Loucy (cell line): ENCODE measurements around the gene CELF2.

Experiments
- CTCF ChIP-seq: fragments of 200-600 bp; sonication (generic); conservative IDR thresholded peaks from 2 replicates; pipeline ENCODE4 v1.5.1; 2014; ENCODE audit warnings: mild to moderate bottlenecking, antibody characterized with exemption, low read length
- EZH2phosphoT487 ChIP-seq: fragments of 200-600 bp; IDR thresholded peaks from 2 replicates; pipeline ENCODE4 v1.6.1; 2018; ENCODE audit warnings: antibody characterized with exemption, mild to moderate bottlenecking, moderate library complexity, borderline replicate concordance

GRCh38 chr10:11208908-11209829 is 191.5 kb downstream of the CELF2 start:
- TF ChIP-seq CTCF (no peak), EZH2phosphoT487 (no peak)
